GM18907 (cell line): ENCODE results near the gene CHAC2.

Source experiments
- ATAC-seq: cut with Tn5 transposase; IDR thresholded peaks from one replicate; pipeline ENCODE4 v1.9.1; 2021; ENCODE audit warnings: mild to moderate bottlenecking, moderate library complexity; ENCODE audit not compliant: unreplicated experiment

CHAC2 gene

DNA sequence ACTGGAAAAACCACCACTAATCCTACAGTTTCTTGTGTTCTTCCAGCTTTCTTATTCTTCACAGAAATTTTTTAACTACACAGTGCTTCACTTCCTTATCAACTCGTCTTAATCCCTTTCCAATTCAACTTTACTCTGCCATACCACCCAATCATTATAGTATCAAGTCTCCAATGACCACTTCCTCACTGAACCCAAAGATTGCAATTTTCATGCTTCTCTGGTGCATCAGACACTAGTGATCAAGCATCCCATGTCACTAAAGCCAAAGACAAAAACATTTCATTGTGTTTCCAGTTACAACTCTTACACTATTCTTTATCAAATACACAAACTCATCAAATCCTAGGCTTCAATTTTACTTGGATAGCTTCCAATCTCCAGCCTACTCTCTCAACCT lies 9.5 kb downstream of the CHAC2 start:
- ATAC-seq = no peak

DNA sequence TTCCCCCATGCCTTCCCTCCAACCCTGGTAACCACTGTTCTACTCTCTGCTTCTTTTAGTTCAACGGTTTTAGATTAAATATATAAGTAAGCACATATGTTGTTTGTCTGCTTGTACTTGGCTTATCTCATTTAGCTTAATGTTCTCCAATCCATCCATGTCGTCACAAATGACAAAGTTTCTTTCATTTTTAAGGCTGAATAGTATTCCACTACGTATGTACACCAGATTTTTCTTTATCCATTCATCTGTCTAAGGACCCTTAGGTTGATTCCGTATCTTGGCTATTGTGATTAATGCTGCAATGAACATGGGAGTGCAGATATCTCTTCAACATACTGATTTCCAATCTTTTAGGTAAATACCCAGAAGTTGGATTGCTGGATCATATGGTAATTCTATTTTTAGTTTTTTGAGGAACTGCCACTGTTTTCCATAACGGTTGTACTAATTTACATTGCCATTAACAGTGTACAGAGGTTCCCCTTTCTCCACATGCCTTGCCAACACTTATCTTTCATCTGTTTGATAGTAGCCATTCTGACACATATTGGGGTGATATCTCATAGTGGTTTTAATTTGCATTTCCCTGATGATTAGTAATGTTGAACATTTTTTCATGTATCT lies 11.0 kb downstream of the CHAC2 start:
- no peak for ATAC-seq

DNA sequence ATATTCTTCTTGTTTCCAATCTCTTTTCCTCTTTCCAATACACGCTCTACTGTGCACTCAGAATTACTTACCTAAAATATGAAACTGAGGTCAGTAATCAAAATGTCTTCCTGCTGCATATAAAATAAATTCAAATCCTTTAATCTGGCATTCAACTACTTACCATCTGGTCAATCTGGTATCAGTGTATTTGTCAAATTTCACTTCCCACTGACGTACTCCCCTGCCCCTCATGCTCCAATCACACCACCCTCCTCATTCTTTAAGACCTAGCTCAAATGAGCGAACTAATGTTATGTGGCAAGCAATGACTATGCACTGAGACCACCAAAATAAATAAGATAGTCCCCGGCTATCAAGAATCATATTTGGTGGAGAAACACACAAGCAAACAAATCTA lies 12.5 kb downstream of the CHAC2 start:
- no peak for ATAC-seq

DNA sequence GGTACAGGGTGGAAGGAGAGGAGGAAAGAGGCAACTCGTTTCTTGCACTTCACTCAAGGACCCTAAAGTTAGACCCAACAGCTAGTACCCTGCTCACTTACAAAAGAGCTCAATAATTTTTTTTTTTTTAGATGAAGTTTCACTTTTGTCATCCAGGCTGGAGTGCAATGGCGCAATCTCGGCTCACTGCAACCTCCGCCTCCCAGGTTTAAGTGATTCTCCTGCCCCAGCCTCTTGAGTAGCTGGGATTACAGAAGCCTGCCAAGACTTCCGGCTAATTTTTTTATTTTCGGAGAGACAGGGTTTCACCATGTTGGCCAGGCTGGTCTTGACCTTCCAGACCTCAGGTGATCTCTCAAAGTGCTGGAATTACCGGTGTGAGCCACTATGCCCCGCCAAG lies 15.1 kb downstream of the CHAC2 start:
- no peak for ATAC-seq

DNA sequence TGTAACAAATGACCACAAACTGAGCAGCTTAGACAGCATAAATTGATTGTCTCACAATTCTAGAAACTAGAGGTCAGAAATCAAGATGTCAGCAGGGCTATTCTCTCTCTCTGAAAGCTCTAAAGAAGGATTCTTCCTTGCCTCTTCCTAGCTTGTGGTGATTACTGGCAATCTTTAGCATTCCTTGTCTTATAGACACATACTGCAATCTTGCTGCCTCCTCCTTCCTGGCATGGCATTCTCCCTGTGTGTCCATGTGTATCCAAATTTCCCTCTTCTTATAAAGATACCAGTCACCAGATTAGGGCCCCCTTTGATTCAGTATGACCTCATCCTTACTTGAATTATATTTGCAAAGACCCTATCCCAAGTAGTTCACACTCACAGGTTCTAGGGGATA lies 16.8 kb downstream of the CHAC2 start:
- ATAC-seq = no peak

DNA sequence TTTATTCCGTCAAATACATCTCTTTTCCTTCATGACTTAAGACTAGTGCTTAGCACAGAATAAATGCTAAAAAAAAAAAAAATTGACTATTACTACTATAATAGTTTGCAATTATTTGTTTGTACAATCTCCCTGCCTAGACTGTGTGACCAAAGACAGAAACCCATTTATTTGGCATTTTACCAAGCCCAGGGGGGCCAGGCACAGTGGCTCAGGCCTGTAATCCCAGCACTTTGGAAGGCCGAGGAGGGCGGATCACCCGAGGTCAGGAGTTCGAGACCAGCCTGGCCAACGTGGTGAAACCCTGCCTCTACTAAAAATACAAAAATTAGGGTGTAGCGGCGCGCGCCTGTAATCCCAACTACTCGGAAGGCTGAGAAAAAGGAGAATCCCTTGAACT lies 17.8 kb downstream of the CHAC2 start:
- no peak for ATAC-seq

DNA sequence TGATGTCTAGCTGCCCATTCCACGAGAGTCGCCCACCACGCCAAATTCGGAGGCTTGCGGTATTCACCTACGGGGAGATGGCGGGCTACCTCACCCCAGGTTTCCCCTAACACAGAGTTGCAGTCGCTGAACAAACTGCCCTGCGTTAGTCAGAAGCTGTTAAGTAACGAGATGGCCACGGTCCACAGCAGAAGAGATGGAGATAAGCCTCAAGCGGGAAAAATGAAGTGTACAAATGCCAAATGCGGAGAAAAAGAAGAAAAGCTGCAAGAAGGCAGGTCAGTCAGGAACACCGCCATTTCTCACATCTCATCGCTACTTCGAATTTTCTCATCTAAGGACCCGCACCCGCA lies 18.7 kb downstream of the CHAC2 start:
- ATAC-seq = peak; percentile 15

DNA sequence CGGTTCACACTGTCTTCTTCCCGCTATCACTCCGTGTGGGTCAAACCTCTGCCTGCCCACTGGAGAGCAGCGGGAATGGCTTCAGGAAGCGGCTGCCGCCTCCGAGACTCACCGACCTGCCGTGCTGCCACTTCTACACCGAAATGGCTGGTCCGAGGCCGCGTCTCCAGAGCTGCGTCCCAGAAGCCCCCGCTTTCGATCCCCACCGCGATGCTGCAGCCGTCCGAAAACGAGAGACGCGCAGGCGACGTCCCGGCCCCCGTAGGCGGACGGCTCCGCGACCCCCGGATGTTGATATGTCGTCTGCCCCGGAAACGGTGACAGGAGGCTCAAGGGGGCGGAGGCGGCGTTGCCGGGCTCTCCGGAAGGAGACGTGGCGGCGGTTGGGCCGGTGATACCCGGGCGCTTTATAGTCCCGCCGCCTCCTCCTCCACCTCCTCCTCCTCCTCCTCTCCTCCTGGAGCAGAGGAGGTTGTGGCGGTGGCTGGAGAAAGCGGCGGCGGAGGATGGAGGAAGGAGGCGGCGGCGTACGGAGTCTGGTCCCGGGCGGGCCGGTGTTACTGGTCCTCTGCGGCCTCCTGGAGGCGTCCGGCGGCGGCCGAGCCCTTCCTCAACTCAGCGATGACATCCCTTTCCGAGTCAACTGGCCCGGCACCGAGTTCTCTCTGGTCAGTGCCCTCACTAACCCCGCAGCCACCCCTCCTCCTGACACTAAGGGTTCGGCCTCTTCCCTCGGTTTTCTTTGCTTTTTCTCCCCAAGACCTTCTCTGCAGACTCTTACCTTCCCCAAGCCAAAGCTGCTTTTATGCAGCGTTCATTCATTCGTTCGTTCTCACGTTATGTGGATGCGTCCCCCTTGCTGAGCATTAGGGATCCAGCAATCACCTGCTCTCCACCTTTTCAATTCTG lies 19.4 kb downstream of the CHAC2 start, which contains the start of the genes ASB3 and ERLEC1:
Gene ASB3 (minus strand): TSS at position 249 of the 909 bp plus-strand sequence. CDS start 21,381 bp downstream, outside the sequence.
Gene ERLEC1 (plus strand): TSS at position 340 of the 909 bp plus-strand sequence. CDS start 167 bp downstream, at position 507.
- ATAC-seq = peak; percentile 98

DNA sequence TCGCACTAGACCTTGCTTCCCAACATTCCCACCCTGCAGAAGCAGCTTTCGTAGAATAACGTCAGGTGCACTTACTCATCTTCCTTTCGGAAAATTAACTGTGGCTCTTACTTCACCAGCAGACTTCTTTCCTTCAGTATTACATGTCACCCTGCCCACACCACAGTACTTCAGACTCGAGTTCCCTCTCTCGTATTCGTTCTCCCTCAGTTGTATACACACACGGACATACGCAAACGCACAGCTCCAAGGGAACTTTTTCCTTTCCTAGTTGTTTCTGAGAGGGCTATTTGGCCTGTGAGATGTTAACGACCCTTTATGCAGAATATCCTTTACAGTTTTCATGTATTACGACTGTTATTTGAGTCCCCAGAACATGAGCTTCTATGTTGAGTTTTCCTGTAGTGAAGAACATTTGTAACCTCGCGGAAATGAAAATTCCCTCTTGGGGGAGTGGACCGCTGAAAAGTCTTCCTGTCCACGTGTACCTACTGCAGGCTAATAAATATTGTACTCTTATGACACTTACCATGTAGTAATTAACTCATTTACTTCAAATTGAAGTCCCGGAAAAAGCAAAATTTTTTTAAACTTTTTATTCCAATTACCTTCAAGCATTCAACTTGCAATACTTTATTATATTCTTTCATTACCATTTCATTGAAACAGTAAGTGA lies 20.1 kb downstream of the CHAC2 start:
- peak; percentile 3 for ATAC-seq

DNA sequence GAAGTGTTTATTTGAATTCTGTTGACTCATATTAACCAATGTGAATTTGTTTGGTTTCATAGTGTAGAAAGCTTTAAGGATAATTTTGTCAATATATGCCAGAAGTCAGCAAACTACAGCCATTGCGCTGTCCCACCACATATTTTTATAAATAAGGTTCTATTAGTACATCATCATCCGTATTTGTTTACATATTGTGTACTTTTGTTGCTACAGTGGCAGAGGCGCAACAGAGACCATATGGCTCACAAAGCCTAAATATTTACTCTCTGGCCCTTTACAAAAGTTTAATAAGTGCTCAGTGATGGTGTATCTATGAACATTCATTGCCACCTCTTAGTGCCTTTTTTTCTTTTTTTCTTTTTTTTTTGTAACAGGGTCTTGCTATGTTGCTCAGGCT lies 25.7 kb downstream of the CHAC2 start:
- ATAC-seq = no peak

DNA sequence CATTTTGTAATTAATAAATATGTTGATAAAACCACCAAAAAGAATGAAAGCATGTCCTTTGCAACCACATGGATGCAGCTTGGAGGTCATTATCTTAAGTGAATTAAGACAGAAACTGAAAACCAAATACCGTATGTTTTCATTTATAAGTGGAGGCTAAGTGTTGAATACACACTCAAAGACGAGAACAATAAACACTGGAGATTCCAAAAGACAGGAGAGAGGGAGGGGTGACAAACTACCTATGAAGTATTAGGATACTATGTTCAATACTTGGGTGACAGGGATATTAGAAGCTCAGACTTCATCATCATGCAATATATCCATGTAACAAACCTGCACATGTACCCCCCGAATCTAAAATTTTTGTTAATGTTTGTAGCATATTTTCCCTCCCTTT lies 26.2 kb downstream of the CHAC2 start:
- no peak for ATAC-seq

DNA sequence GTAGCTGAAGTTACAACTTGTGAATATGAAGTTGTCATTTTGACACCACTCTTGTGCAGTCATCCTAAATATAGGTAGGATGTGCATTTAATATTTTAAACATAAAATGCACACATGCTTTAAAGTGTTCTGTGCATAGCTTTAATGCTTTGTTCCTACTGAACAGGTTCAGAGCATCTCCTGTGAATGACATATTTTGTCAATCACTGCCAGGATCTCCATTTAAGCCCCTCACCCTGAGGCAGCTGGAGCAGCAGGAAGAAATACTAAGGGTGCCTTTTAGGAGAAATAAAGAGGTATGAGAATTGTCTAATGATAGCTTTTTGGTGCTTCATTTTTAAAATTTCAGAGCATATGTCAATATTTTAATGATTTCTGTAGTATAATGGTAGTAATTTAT lies 33.9 kb downstream of the CHAC2 start:
- ATAC-seq = no peak

DNA sequence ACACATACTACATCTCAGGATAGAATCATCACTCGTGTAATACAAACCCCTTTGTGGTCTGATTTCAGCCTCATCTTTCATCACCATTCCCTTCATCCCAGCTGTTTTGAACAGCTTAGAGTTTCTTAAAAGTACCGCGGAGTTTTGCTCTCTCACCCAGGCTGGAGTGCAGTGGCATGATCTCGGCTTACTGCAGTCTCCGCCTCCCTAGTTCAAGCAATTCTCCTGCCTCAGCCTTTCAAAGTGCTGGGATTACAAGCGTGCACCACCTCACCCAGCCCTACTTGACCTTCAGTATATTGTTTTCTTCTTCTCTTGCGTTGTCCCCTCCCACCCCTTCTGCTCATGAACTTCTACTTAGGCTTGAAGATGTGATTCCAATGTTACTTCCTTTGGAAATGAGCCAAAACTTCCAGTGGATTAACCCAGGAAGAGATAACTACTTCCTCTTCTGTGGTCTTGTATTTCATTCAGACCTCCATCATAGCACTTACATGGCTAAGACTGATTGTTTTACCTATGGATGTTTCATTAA lies 35.1 kb downstream of the CHAC2 start:
- ATAC-seq = no peak

DNA sequence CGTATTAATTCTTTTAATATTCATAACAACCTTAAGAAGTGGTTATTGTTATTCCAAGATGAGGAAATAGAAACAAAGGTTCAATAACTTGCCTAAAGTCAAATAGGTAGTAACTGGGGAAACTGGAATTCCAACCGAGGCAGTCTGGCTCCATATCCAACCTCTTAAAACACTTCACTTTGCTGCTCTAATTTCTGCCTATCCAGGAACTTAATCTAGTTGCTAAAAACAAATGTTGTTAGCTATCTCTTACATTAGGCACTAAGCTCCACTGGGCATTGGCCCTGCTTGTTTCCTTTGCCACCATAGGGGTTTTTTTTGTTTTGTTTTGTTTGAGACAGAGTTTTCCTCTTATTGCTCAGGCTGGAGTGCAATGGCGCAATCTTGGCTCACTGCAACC lies 44.0 kb downstream of the CHAC2 start:
- no peak for ATAC-seq

DNA sequence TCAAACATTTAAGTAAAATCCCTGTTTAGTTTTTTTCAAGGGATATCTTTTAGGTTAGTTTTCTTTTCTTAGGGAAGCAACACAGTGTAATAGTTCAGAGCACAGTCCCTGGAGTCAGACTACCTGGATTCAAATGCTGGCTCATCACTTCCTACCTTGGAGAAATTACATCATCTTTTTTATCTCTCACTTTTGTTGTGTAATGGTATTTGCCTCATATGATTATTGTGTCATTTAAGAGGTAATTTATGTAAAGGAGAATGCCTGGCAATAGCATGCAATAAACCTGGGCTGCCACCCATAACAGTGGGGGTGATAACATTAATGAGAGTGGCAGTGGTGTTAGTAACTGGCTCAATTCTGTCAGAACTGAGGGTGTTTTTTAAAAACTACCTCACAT lies 45.5 kb downstream of the CHAC2 start:
- no peak for ATAC-seq

DNA sequence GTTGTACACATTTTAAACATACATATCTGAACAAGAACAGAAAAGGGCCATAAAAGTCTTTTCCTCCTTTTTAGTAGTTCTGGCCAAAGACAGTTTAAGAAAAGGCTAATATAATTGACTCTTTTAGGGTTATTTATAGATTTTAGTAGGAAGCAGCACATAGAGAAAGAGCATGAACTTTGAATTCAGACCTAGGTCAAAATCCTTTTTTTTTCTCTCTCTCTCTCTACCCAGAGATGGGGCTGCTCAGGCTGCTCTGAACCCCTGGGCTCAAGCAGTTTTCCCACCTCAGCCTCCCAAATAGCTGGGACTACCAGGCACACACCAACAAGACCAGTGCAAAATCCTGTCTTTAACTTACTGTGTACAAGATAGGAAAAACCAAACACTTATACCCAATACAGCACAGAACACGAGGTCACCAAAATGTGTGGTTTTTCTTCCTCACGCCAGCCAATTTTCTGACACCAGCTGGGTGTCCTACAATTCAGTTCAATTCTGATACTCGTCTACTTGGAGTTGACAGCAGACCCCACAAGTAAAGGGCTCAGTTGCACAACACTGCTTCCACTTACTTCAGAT lies 51.3 kb downstream of the CHAC2 start:
- ATAC-seq = no peak

DNA sequence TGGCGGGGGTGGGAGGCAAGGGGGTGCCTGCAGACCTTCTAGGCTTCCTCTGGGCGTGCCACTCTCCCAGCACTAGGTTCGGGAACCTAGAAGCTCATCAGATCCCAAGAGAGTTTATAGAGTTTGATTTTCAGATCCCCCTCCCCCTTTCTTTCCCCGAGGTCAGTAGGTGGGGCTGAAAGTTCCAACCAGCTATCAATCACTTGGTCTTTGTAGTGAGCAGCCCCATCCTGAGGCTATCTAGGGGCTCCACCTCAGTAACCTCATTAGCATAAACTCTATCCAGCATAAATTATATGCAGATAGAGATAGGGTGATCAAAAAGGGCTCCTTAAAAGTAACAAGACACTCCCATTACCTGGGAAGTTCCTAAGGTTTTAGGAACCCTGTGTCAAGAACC lies 52.0 kb downstream of the CHAC2 start:
- no peak for ATAC-seq

DNA sequence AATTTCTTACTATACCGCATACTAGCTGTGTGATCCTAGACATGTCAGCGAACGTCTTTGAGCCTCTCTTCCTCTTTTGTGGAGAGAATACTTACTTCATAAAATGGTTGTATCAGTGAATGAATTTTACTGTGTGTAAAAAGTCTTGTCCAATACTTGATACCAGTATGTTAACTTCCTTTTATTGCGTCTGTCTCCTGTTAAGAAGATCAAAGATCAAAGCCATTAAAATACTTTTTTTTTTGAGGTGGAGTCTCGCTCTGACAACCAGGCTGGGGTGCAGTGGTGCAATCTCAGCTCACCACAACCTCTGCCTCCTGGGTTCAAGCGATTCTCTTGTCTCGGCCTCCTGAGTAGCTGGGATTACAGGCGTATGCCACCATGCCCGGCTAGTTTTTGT lies 52.4 kb downstream of the CHAC2 start:
- no peak for ATAC-seq

DNA sequence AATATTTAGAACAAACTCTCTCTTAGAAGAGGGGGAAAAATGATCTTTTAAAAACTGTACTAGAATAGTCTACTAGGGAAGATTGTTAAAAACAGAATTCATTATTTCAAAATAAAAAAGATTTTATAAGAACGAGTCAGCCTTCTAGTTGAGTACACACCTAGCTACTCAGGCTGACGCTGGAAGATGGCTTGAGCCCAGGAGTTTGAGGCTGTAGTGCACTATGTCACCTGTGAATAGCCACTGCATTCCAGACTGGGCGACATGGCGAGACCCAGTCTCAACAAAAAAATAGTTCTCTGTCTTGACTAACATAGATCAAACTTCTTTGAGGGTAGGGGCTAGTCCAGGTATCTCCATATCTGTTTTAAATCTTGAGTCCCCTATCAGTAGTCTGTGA lies 53.1 kb downstream of the CHAC2 start:
- no peak for ATAC-seq

DNA sequence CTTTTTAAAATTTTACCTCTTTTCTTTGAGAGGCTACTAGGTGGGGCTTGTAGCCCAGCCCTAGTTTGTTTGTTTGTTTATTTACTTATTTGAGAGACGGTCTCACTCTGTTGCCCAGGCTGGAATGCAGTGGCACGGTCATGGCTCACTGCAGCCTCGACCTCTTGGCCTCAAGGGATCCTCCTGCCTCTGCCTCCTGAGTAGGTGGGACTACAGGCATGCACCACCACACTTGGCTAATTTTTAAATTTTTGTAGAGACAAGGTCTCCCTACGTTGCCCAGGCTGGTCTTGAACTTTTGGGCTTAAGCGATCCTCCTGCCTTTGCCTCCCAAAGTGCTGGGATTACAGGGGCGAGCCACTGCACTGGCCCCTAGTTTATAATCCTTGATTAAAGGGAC lies 54.2 kb downstream of the CHAC2 start:
- no peak for ATAC-seq

DNA sequence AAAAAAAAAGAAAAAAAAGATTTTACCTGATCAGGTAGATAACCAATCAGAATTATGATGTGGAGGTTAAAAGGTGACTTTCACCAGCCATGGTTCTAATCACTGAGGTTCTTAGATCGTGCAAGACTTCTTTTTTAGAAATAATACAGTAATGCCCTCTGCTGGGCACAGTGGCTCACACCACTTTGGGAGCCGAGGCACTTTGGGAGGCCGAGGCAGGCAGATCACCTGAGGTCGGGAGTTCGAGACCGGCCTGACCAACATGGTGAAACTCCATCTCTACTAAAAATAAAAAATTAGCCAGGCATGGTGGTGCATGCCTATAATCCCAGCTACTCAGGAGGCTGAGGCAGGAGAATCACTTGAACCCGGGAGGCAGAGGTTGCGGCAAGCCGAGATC lies 56.0 kb downstream of the CHAC2 start:
- ATAC-seq = peak; percentile 59
